ENCODE results near the gene CCDC12. TPM values are rescaled to one million over a fixed set of nuclear protein-coding genes. Genes with fewer than 3 reads are reported as not detected.

Gene CCDC12
- total RNA-seq = 10 to 100 TPM; 58.8 to 59.5 TPM
- polyA plus RNA-seq = 100 to 1,000 TPM in 2 of 3 donors, 10 to 100 TPM in 1; 81.9 to 106 (median 106) TPM
- total RNA-seq = 31.1 to 67.2 (median 42.8) reads per million in 6 experiments

GRCh38 chr3:46976326-46977190, at the start of gene CCDC12:
CCDC12 (minus strand) TSS chr3:46976745; CDS start chr3:46976732, 13 bp downstream.
- Mint-ChIP-seq H3K27ac (peak within 1 kb of the TSS; percentile 96 to 100 (median 99)), H3K4me3 (peak within 1 kb of the TSS; percentile 90 to 100 (median 99)), H3K36me3 (peaks cover 0 to 24% (median 2%) of the 10 kb centered on the region in 3 donors), H3K9me3 (no peaks in the 10 kb centered on the region), H3K4me1 (peaks cover 36 to 80% (median 72%) of the 10 kb centered on the region in 4 donors), H3K27me3 (no peaks in the 10 kb centered on the region)
- ATAC-seq (peak; percentile 81 to 83), DNase-seq (peak; percentile 78 to 99 (median 94))
- POLR2A ChIA-PET = interaction anchor here (0.6 to 3.3 kb wide), 16 partner anchors 10 to 348 kb away, joined by 3 to 25 read pairs (median 3); partner anchors contain the start of gene SETD2

DNA sequence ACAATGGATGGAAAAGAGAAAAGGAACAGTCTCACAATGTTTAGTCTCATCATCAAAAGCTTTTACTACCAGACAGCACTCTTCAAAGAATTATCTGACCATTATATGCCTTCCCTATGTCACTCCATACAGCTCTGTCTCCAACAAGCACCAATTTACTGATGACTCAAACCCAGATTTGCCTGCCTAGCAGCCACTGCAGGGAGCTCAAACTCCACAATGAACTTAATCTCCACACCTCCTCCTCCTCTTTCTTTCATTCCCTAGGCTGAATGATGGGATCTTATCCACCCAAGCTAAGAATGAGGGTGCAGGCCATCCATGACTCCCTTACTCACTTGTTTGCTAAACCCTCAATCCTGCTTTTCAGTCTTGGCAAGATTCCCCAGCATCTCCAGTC, 48.4 kb upstream of the CCDC12 start:
- peaks cover 0 to 35% (median 11%) of the 10 kb centered on the region in 3 donors for H3K36me3 Mint-ChIP-seq
- no peaks in the 10 kb centered on the region for H3K27me3 Mint-ChIP-seq
- H3K4me1 Mint-ChIP-seq = peaks cover 17 to 31% (median 27%) of the 10 kb centered on the region in 4 donors
- POLR2A ChIA-PET = interaction anchor here (1.6 kb wide), 1 partner anchor 16 kb away, joined by 4 read pairs; no protein-coding TSS in a partner anchor
- no peak for DNase-seq
- ATAC-seq = no peak
- H3K4me3 Mint-ChIP-seq = no peak overlapping the region
- no peaks in the 10 kb centered on the region for H3K9me3 Mint-ChIP-seq
- H3K27ac Mint-ChIP-seq = peak overlapping the region in 6 of 10 donors; percentile 2 to 47 (median 10)

GRCh38 chr3:47022641-47023071, 46.1 kb upstream of the CCDC12 start:
- ATAC-seq (no peak), DNase-seq (no peak)
- H3K4me3 Mint-ChIP-seq = no peak overlapping the region
- H3K4me1 Mint-ChIP-seq = peaks cover 26 to 51% (median 47%) of the 10 kb centered on the region in 4 donors
- H3K27ac Mint-ChIP-seq = peak overlapping the region in 4 of 10 donors; percentile 29 to 67 (median 40)
- no peaks in the 10 kb centered on the region for H3K27me3 Mint-ChIP-seq
- POLR2A ChIA-PET = interaction anchor here (0.7 to 1.2 kb wide), 2 partner anchors 65 to 275 kb away, joined by 3 to 4 read pairs; no protein-coding TSS in a partner anchor
- H3K36me3 Mint-ChIP-seq = peaks cover 0 to 37% (median 7%) of the 10 kb centered on the region in 3 donors
- no peaks in the 10 kb centered on the region for H3K9me3 Mint-ChIP-seq

GRCh38 chr3:47020311-47020710, 43.8 kb upstream of the CCDC12 start:
- H3K27ac Mint-ChIP-seq = peak overlapping the region in 7 of 10 donors; percentile 10 to 87 (median 84)
- POLR2A ChIA-PET = interaction anchor here (0.5 to 1.0 kb wide), 2 partner anchors 13 to 46 kb away, joined by 3 to 4 read pairs; no protein-coding TSS in a partner anchor
- DNase-seq = no peak
- peaks cover 0 to 47% (median 0%) of the 10 kb centered on the region in 3 donors for H3K36me3 Mint-ChIP-seq
- H3K4me3 Mint-ChIP-seq = no peak overlapping the region
- no peaks in the 10 kb centered on the region for H3K27me3 Mint-ChIP-seq
- no peaks in the 10 kb centered on the region for H3K9me3 Mint-ChIP-seq
- ATAC-seq = no peak
- peaks cover 24 to 63% (median 50%) of the 10 kb centered on the region in 4 donors for H3K4me1 Mint-ChIP-seq

GRCh38 chr3:47019201-47019600, 42.7 kb upstream of the CCDC12 start:
- Mint-ChIP-seq H3K27me3 (no peaks in the 10 kb centered on the region), H3K9me3 (no peaks in the 10 kb centered on the region), H3K4me3 (peak overlapping the region in 1 of 10 donors; percentile 44), H3K36me3 (peaks cover 0 to 53% (median 0%) of the 10 kb centered on the region in 3 donors), H3K27ac (peak overlapping the region in 9 of 10 donors; percentile 7 to 87 (median 71)), H3K4me1 (peaks cover 19 to 60% (median 41%) of the 10 kb centered on the region in 4 donors)
- ATAC-seq (peak in 1 of 2 donors; percentile 33), DNase-seq (no peak)
- POLR2A ChIA-PET = no interaction called here

DNA sequence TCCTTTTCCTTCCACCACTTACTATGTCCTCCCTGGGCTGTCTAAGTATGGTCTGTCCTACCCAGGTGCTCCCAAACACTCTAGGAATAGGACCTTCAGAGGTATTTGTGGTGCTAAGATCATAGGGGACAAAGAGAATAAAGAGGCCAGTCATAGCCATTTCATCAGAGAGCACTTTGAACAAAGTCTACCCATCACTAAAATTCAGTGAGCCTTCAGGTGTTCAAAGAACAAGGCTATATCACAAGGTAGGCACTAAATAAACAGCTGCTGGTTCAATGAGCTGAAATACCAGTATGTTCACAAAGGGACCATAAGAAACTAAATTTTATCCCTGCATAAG, 41.7 kb upstream of the CCDC12 start:
- POLR2A ChIA-PET = no interaction called here
- Mint-ChIP-seq H3K27ac (peak overlapping the region; percentile 49 to 94 (median 84)), H3K27me3 (no peaks in the 10 kb centered on the region), H3K9me3 (no peaks in the 10 kb centered on the region), H3K4me3 (no peak overlapping the region), H3K36me3 (peaks cover 0 to 61% (median 0%) of the 10 kb centered on the region in 3 donors), H3K4me1 (peaks cover 19 to 66% (median 41%) of the 10 kb centered on the region in 4 donors)
- ATAC-seq (no peak), DNase-seq (no peak)

DNA sequence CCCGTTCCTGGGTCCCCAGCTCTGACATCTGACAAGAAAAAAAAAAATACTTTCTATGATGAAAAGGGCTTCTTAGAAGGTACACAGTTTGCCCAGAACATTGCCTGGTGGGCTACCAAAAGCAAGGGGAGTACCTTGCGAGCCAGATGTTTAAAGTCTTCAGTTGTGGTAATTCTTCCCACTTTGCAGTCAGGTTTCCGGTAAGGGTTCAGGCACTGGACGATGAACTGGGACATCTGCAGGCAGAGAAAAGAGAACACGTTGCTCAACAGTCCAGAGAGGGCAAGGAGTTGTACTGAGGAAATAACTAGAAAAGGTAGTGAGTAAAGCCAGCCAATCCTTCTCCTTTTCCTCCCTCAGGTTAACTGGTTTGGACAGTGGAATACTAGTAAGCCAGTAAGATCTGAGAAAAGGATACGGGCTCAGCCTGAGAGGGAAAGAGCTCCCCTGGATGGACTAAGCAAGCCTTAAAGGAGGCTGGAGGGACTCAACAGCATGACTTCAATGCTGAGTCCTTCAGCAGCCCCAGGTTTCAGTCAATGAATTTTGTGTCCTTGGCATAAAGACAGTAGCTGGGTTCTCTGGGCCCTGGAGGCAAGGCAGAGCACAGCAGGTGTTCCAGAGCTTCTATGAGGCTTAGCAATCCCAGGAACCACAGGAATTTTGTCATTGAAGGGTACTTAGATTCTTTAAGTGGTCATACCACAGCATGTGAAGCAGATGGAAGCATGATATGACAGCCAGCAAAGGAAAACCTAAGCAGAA, 41.1 kb upstream of the CCDC12 start:
- POLR2A ChIA-PET = interaction anchor here (0.6 kb wide), 2 partner anchors 48 to 60 kb away, joined by 3 to 5 read pairs; no protein-coding TSS in a partner anchor
- peaks cover 19 to 65% (median 41%) of the 10 kb centered on the region in 4 donors for H3K4me1 Mint-ChIP-seq

GRCh38 chr3:47016934-47017435, 40.4 kb upstream of the CCDC12 start:
- POLR2A ChIA-PET = no interaction called here
- peaks cover 0 to 59% (median 0%) of the 10 kb centered on the region in 3 donors for H3K36me3 Mint-ChIP-seq
- H3K27me3 Mint-ChIP-seq = no peaks in the 10 kb centered on the region
- H3K9me3 Mint-ChIP-seq = no peaks in the 10 kb centered on the region
- H3K27ac Mint-ChIP-seq = peak overlapping the region; percentile 38 to 94 (median 86)
- H3K4me3 Mint-ChIP-seq = peak overlapping the region in 7 of 10 donors; percentile 5 to 69 (median 36)
- ATAC-seq = peak; percentile 70
- peak in 2 of 10 donors; percentile 27 to 28 for DNase-seq
- H3K4me1 Mint-ChIP-seq = peaks cover 19 to 63% (median 39%) of the 10 kb centered on the region in 4 donors

More for the DNA sequence above, 41.1 kb upstream of the CCDC12 start:
- Mint-ChIP-seq H3K36me3 (peaks cover 0 to 59% (median 0%) of the 10 kb centered on the region in 3 donors), H3K27me3 (no peaks in the 10 kb centered on the region), H3K27ac (peak overlapping the region; percentile 75 to 94 (median 86)), H3K9me3 (no peaks in the 10 kb centered on the region), H3K4me3 (peak overlapping the region in 5 of 10 donors; percentile 1 to 69 (median 46))
- ATAC-seq = peak in 1 of 2 donors; percentile 22
- DNase-seq = no peak

- Mint-ChIP-seq H3K4me3 (peak overlapping the region in 2 of 10 donors; percentile 26 to 46), H3K36me3 (peaks cover 0 to 59% (median 0%) of the 10 kb centered on the region in 3 donors)
- no peak for ATAC-seq
Measured at GRCh38 chr3:47016086-47016933, 39.8 kb upstream of the CCDC12 start.

DNA sequence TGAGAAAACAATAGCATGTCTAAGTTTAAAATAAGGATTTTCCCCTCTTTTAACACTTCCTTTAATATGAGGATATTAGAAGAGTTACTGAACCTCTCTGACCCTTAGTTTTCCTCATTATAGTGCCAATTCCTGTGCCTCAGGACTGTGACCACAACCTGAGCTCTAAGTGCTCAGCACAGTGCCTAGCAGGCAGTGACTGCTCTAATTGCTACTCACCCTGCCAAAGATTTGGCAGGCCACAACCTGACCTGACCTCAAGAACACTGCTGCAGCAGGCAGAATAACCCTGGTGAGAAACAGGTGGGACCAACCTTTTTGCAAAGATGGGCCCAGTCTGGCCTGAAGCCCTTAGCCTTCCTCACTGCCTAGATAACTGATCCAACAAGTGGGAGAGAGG, 38.6 kb upstream of the CCDC12 start:
- no peaks in the 10 kb centered on the region for H3K27me3 Mint-ChIP-seq
- peaks cover 0 to 56% (median 0%) of the 10 kb centered on the region in 3 donors for H3K36me3 Mint-ChIP-seq
- H3K4me1 Mint-ChIP-seq = peaks cover 19 to 57% (median 37%) of the 10 kb centered on the region in 4 donors
- POLR2A ChIA-PET = no interaction called here
- H3K9me3 Mint-ChIP-seq = no peaks in the 10 kb centered on the region
- no peak for ATAC-seq
- H3K27ac Mint-ChIP-seq = peak overlapping the region in 9 of 10 donors; percentile 31 to 83 (median 49)
- DNase-seq = no peak
- H3K4me3 Mint-ChIP-seq = no peak overlapping the region

More at GRCh38 chr3:47016086-47016933, 39.8 kb upstream of the CCDC12 start:
- no peaks in the 10 kb centered on the region for H3K27me3 Mint-ChIP-seq
- no peak for DNase-seq
- no peaks in the 10 kb centered on the region for H3K9me3 Mint-ChIP-seq
- peak overlapping the region in 9 of 10 donors; percentile 38 to 94 (median 84) for H3K27ac Mint-ChIP-seq
- H3K4me1 Mint-ChIP-seq = peaks cover 19 to 63% (median 38%) of the 10 kb centered on the region in 4 donors
- POLR2A ChIA-PET = no interaction called here

DNA sequence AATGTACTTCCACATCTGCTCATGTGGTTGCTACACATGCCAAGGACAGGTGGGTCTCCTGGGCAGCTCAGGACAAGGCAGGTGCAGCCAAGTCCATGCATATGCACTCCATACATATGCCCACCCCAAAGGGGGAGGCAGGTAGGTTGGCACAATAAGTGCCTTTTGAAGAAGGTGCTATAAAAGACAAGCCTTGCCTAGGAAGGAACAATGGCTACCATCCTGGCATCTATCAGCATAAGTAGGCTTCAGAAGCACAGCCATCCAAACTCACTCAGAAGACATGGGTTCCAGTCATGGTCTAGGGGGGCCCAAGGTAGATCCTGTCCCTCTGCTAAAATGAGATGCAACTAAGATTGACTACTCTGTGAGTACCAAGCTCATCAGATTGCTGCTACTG, 37.5 kb upstream of the CCDC12 start:
- POLR2A ChIA-PET = no interaction called here
- Mint-ChIP-seq H3K4me1 (peaks cover 13 to 48% (median 35%) of the 10 kb centered on the region in 4 donors), H3K27ac (peak overlapping the region; percentile 31 to 87 (median 60)), H3K36me3 (peaks cover 0 to 47% (median 0%) of the 10 kb centered on the region in 3 donors), H3K9me3 (no peaks in the 10 kb centered on the region), H3K27me3 (no peaks in the 10 kb centered on the region), H3K4me3 (no peak overlapping the region)
- DNase-seq = no peak
- ATAC-seq = no peak
